GM12878 (cell line): ENCODE results near the gene ARHGAP22. TPM values are rescaled to one million over a fixed set of nuclear protein-coding genes. Genes with fewer than 3 reads are reported as not detected.

ENCODE experiments used
- ATAC-seq: fragments of 200-7000 bp; cut with Tn5 transposase; 3 replicates; pipeline ENCODE4 v1.9.1; 2020; ENCODE audit warnings: mild to moderate bottlenecking, moderate library complexity
- BruUV-seq: library from RNA; stranded (reverse); fragments of 400-500 nt; replicated peaks from 2 replicates; lab custom pipeline; 2021; lab: Mats Ljungman, UMichigan
- CTCF ChIA-PET: fragments of 300-600 bp; sonication (Branson Sonifier 250); formaldehyde crosslinking; extraction: SDS; loops from one replicate; lab custom pipeline; 2021; ENCODE audit warnings: inconsistent platforms; lab: Yijun Ruan, JAX
- POLR2A ChIA-PET: fragments of 350-600 bp; formaldehyde crosslinking; extraction: SDS; loops from one replicate; lab custom pipeline; 2021; ENCODE audit warnings: inconsistent platforms; lab: Charles Lee
- RAD21 ChIA-PET: fragments of 300-600 bp; sonication (Branson Sonifier 250); formaldehyde crosslinking; loops from one replicate; lab custom pipeline; 2023; ENCODE audit warnings: antibody characterized with exemption; ENCODE audit not compliant: unreplicated experiment; lab: Charles Lee
- SMC1A ChIA-PET: fragments of 300-600 bp; sonication (Branson Sonifier 250); formaldehyde crosslinking; loops from one replicate; lab custom pipeline; 2023; ENCODE audit not compliant: unreplicated experiment, uncharacterized antibody; lab: Charles Lee
- DNase-seq: peaks from one replicate; pipeline ENCODE4 v3.0.0-alpha.2; 2011; ENCODE audit warnings: low read depth, low spot score
- FAIRE-seq: peaks from 3 replicates; lab custom pipeline; 2011; peaks lifted over from hg19 to GRCh38; lab: Jason Lieb, UNC
- H2AFZ ChIP-seq: 2 replicates; pipeline ENCODE4 v1.6.0; 2011; ENCODE audit warnings: low read depth, low read length, control low read depth; ENCODE audit not compliant: control insufficient read depth
- H3K27ac ChIP-seq: 2 replicates; pipeline ENCODE4 v1.5.1; 2011; ENCODE audit warnings: control low read depth; ENCODE audit not compliant: control insufficient read depth, insufficient read depth
- H3K27me3 ChIP-seq, 2 experiments: replicated peaks in 1 of 2; 2 replicates each; pipeline versions ENCODE4 v1.6.0 to v1.6.1; 2011; ENCODE audit warnings: low read length in 1 of 2; ENCODE audit not compliant: control insufficient read depth in 2 of 2, insufficient read depth in 2 of 2
- H3K36me3 ChIP-seq, 2 experiments: 2 replicates each; pipeline ENCODE4 v1.5.1; 2011; ENCODE audit warnings: low read length in 1 of 2; ENCODE audit not compliant: control insufficient read depth in 2 of 2, insufficient read depth in 2 of 2
- H3K4me1 ChIP-seq: 2 replicates; pipeline ENCODE4 v1.6.1; 2011; ENCODE audit warnings: mild to moderate bottlenecking, low read length, moderate library complexity, mixed read lengths; ENCODE audit not compliant: control insufficient read depth, insufficient read depth
- H3K4me2 ChIP-seq: 2 replicates; pipeline ENCODE4 v1.6.0; 2011; ENCODE audit warnings: control low read depth; ENCODE audit not compliant: control insufficient read depth, insufficient read depth
- H3K4me3 ChIP-seq: fragments of 200-600 bp; sonication (generic); 2 replicates; pipeline ENCODE4 v1.5.1; 2016
- H3K79me2 ChIP-seq: 2 replicates; pipeline ENCODE4 v1.6.0; 2011; ENCODE audit warnings: low read length; ENCODE audit not compliant: control insufficient read depth, insufficient read depth
- H3K9ac ChIP-seq: 2 replicates; pipeline ENCODE4 v1.8.0; 2011; ENCODE audit warnings: low read length, control low read depth, mixed read lengths; ENCODE audit not compliant: control insufficient read depth, insufficient read depth
- H3K9me3 ChIP-seq: replicated peaks from 3 replicates; pipeline ENCODE4 v1.5.1; 2011; ENCODE audit warnings: mild to moderate bottlenecking, low read length; ENCODE audit not compliant: control insufficient read depth, insufficient read depth
- H4K20me1 ChIP-seq: 2 replicates; pipeline ENCODE4 v1.6.0; 2011; ENCODE audit not compliant: control insufficient read depth, insufficient read depth
- BHLHE40 ChIP-seq, 2 experiments: fragments of 450-650 bp in 1 of 2; IDR thresholded peaks; 2 replicates each; pipeline ENCODE4 v1.6.1; 2011 to 2017; ENCODE audit warnings: low read depth in 2 of 2, borderline replicate concordance in 1 of 2, improper control_type of control experiment in 1 of 2, low read length in 1 of 2, mild to moderate bottlenecking in 1 of 2
- CHD1 ChIP-seq: IDR thresholded peaks from 2 replicates; pipeline ENCODE4 v1.6.1; 2012; ENCODE audit warnings: low read depth, low read length, improper control_type of control experiment
- EED ChIP-seq: sonication (generic); IDR thresholded peaks from 2 replicates; pipeline ENCODE4 v1.6.1; 2016; ENCODE audit warnings: antibody characterized with exemption, low read depth
- EGR1 ChIP-seq, 2 experiments: IDR thresholded peaks; 1 replicate in 1 of 2; 2 replicates in 1 of 2; pipeline ENCODE4 v1.6.1; 2011 to 2012; ENCODE audit warnings: low read depth in 2 of 2, low read length in 2 of 2, borderline replicate concordance in 1 of 2, mild to moderate bottlenecking in 1 of 2, moderate library complexity in 1 of 2
- GABPA ChIP-seq: IDR thresholded peaks from 2 replicates; pipeline ENCODE4 v1.6.1; 2014; ENCODE audit warnings: antibody characterized with exemption, low read depth, mild to moderate bottlenecking, inconsistent platforms
- KAT2A ChIP-seq: conservative IDR thresholded peaks from 2 replicates; pipeline ENCODE4 v1.6.1; 2011; ENCODE audit warnings: low read depth, low read length; ENCODE audit not compliant: control insufficient read depth
- LARP7 ChIP-seq: fragments of 450-650 bp; IDR thresholded peaks from 2 replicates; pipeline ENCODE4 v1.6.1; 2017; ENCODE audit warnings: mild to moderate bottlenecking
- NBN ChIP-seq: fragments of 450-650 bp; IDR thresholded peaks from 2 replicates; pipeline ENCODE4 v1.6.1; 2016
- NR2F1 ChIP-seq: fragments of 450-650 bp; conservative IDR thresholded peaks from 2 replicates; pipeline ENCODE4 v1.6.1; 2017; ENCODE audit warnings: mild to moderate bottlenecking
- PAX8 ChIP-seq: fragments of 450-650 bp; IDR thresholded peaks from 2 replicates; pipeline ENCODE4 v1.6.1; 2017; ENCODE audit warnings: mild to moderate bottlenecking, moderate library complexity
- POLR2AphosphoS5 ChIP-seq: IDR thresholded peaks from 2 replicates; pipeline ENCODE4 v1.6.1; 2011; ENCODE audit warnings: mild to moderate bottlenecking, low read length, inconsistent platforms
- RAD51 ChIP-seq: fragments of 450-650 bp; IDR thresholded peaks from 2 replicates; pipeline ENCODE4 v1.6.1; 2016; ENCODE audit warnings: moderate library complexity, mild to moderate bottlenecking, inconsistent platforms
- SMAD5 ChIP-seq: IDR thresholded peaks from 2 replicates; pipeline ENCODE4 v1.6.1; 2016; ENCODE audit warnings: antibody characterized with exemption, low read depth
- SPI1 ChIP-seq: IDR thresholded peaks from 2 replicates; pipeline ENCODE4 v1.6.1; 2011; ENCODE audit warnings: low read depth, mild to moderate bottlenecking, low read length, moderate library complexity, borderline replicate concordance; ENCODE audit not compliant: insufficient read depth
- SUZ12 ChIP-seq: fragments of 200-600 bp; sonication (generic); IDR thresholded peaks from one replicate; pipeline ENCODE4 v1.6.1; 2018; ENCODE audit warnings: antibody characterized with exemption, mild to moderate bottlenecking; ENCODE audit not compliant: unreplicated experiment
- ZNF274 ChIP-seq: IDR thresholded peaks from one replicate; pipeline ENCODE4 v1.8.0; 2011; ENCODE audit not compliant: insufficient read length, insufficient read depth
- WGBS: methylation state at CpG from one replicate; pipeline ENCODE4 v1.1.6; 2016; ENCODE audit warnings: low lambda C conversion rate; ENCODE audit not compliant: insufficient replicate concordance, insufficient coverage; ENCODE audit errors: missing lambda C conversion rate; 5-methylcytosine and 5-hydroxymethylcytosine counted together
- in situ Hi-C: fragments of 300-500 bp; cut with MboI; formaldehyde crosslinking; loops from 9 replicates; pipeline ENCODE4 v1.14.3; 2018; ENCODE audit warnings: mixed read lengths
- intact Hi-C: fragments of 100-400 bp; cut with micrococcal nuclease; formaldehyde crosslinking; loops from one replicate; pipeline ENCODE4 v1.14.2; 2022; ENCODE audit not compliant: unreplicated experiment
- polyA plus RNA-seq, 11 experiments: library from polyadenylated mRNA; depleted of rRNA in 4 of 11; unstranded in 6 of 11; stranded (reverse) in 5 of 11; fragments of >200 nt; fragmentation: Nextera tagmentation in 4 of 11; fragmentation: Illumina TruSeq in 1 of 11; extraction: Ambion mirVana in 4 of 11; extraction: Trizol in 1 of 11; gene quantifications; 1 replicate in 1 of 11; 2 replicates in 10 of 11; pipeline versions ENCODE4 v1.2.1 to v1.2.3, GENCODE V29; 2011 to 2016; ENCODE audit warnings: inconsistent platforms in 2 of 11, missing spikeins in 2 of 11, low read depth in 1 of 11
- total RNA-seq, 4 experiments: library from RNA; depleted of rRNA in 3 of 4; stranded (reverse); fragments of >200 nt in 3 of 4; fragmentation: Illumina TruSeq in 1 of 4; extraction: Trizol in 1 of 4; gene quantifications; 2 replicates each; pipeline versions ENCODE4 v1.2.1 to v1.2.3, GENCODE V29; 2013 to 2021

ARHGAP22 gene
- total and polyA plus RNA-seq, 10 of the 15 experiments (the other 5 are each of a cell fraction or from before 2014, with no cell fraction given): 0.07 to 0.61 (median 0.18) TPM; not detected in 5

- TF ChIP-seq ZNF274 (no peak), GABPA (no peak), KAT2A (no peak), RAD51 (no peak), EED (no peak), NBN (no peak), SPI1 (no peak), PAX8 (no peak), SMAD5 (no peak)
Measured at GRCh38 chr10:48457949-48458661, 146.8 kb downstream of the ARHGAP22 start (continued).

- RAD21 ChIA-PET: interaction anchor here (0.9 kb wide), 1 partner anchor 45 kb away, joined by 3 read pairs; no protein-coding TSS in a partner anchor
- CTCF ChIA-PET: interaction anchor here (1.4 kb wide), 1 partner anchor 12 kb away, joined by 3 read pairs; no protein-coding TSS in a partner anchor
- no peaks in the 10 kb centered on the region for H3K9me3 ChIP-seq
- no peaks in the 10 kb centered on the region for H4K20me1 ChIP-seq
- FAIRE-seq (no peak), DNase-seq (no peak), ATAC-seq (peak; percentile 53)
- 22% methylated on average over 23 of the region's 24 CpGs for WGBS
- in situ Hi-C loops: no loop called here
- no peak overlapping the region for H3K4me2 ChIP-seq
- H3K4me3 ChIP-seq: no peak overlapping the region
- no peaks in the 10 kb centered on the region for H3K79me2 ChIP-seq
- H3K9ac ChIP-seq: no peak overlapping the region
- POLR2A ChIA-PET: no interaction called here
- H3K27ac ChIP-seq: no peak overlapping the region
- no peaks in the 10 kb centered on the region for H3K4me1 ChIP-seq
- no peaks in the 10 kb centered on the region for H3K36me3 ChIP-seq
- TF ChIP-seq CHD1 (no peak), EGR1 (IDR thresholded peaks at IDR 0.05; ENCODE audit: borderline replicate concordance in 1 of 2, low read depth in 2 of 2, low read length in 2 of 2) (peak in 1 of 2 experiments; percentile 56; a peak in 1 of 3 replicates), EED (no peak), SUZ12 (no peak), BHLHE40 (IDR thresholded peaks at IDR 0.05; ENCODE audit: borderline replicate concordance in 1 of 2, low read depth in 2 of 2, low read length in 1 of 2) (no peak), NR2F1 (0 out of 2 replicates have a peak, but pooled peaks have one; percentile 32), POLR2AphosphoS5 (no peak), LARP7 (no peak)
- SMC1A ChIA-PET: no interaction called here
- no TSS peak for BruUV-seq
- no peak overlapping the region for H2AFZ ChIP-seq
- H3K27me3 ChIP-seq: no peaks in the 10 kb centered on the region; a peak in 1 of 4 replicates
- intact Hi-C loops: no loop called here
Measured at GRCh38 chr10:48456808-48457761, 147.8 kb downstream of the ARHGAP22 start.
